HepG2 (cell line): ENCODE measurements around the gene MIA3. TPM values are rescaled to one million over a fixed set of nuclear protein-coding genes. Genes with fewer than 3 reads are reported as not detected.
A peak's percentile ranks its signal among the peaks of the same experiment; 100 is the strongest.

Experiments used
- EHMT2 ChIP-seq: fragments of 200-600 bp; sonication (generic); IDR thresholded peaks from 2 replicates; pipeline ENCODE4 v1.7.0; 2017; ENCODE audit warnings: antibody characterized with exemption, low read depth, low read length, borderline replicate concordance
- GFI1 ChIP-seq: sonication (generic); formaldehyde crosslinking; IDR thresholded peaks from 2 replicates; pipeline ENCODE4 v1.5.0; 2020; ENCODE audit warnings: missing genetic modification reagents, mild to moderate bottlenecking, borderline replicate concordance
- HMG20B ChIP-seq: conservative IDR thresholded peaks from 2 replicates; pipeline ENCODE4 v1.6.1; 2016; ENCODE audit warnings: missing genetic modification reagents, missing compliant biosample characterization
- MLX ChIP-seq: IDR thresholded peaks from 2 replicates; pipeline ENCODE4 v1.6.1; 2016
- NBN ChIP-seq: fragments of 450-650 bp; conservative IDR thresholded peaks from 2 replicates; pipeline ENCODE4 v1.6.1; 2017
- NFE2L2 ChIP-seq: fragments of 150-350 bp; IDR thresholded peaks from 2 replicates; pipeline ENCODE4 v1.6.1; 2014; ENCODE audit warnings: low read length
- NFYC ChIP-seq: IDR thresholded peaks from 2 replicates; pipeline ENCODE4 v1.6.1; 2016; ENCODE audit warnings: missing genetic modification reagents, missing compliant biosample characterization
- PHF20 ChIP-seq: sonication (generic); formaldehyde crosslinking; IDR thresholded peaks from 2 replicates; pipeline ENCODE4 v1.5.0; 2020; ENCODE audit warnings: mild to moderate bottlenecking, missing genetic modification reagents
- SALL1 ChIP-seq: sonication (generic); formaldehyde crosslinking; IDR thresholded peaks from 2 replicates; pipeline ENCODE4 v1.8.0; 2022; ENCODE audit warnings: mild to moderate bottlenecking, missing genetic modification reagents
- SMYD3 ChIP-seq: sonication (generic); formaldehyde crosslinking; IDR thresholded peaks from 2 replicates; pipeline ENCODE4 v1.8.1; 2023; ENCODE audit warnings: mild to moderate bottlenecking, missing genetic modification reagents
- SOX6 ChIP-seq, 2 experiments: fragments of 450-650 bp in 1 of 2; sonication (generic) in 1 of 2; formaldehyde crosslinking in 1 of 2; IDR thresholded peaks; 2 replicates each; pipeline versions ENCODE4 v1.4.0 to v1.6.1; 2017 to 2020; ENCODE audit warnings: antibody characterized with exemption in 1 of 2, mild to moderate bottlenecking in 1 of 2, missing genetic modification reagents in 1 of 2
- SUZ12 ChIP-seq: fragments of 150-350 bp; IDR thresholded peaks from 2 replicates; pipeline ENCODE4 v1.6.1; 2014; ENCODE audit warnings: low read depth, low read length
- TCF12 ChIP-seq, 2 experiments: fragments of 450-650 bp in 1 of 2; sonication (generic) in 1 of 2; formaldehyde crosslinking in 1 of 2; IDR thresholded peaks; 2 replicates each; pipeline versions ENCODE4 v1.6.1 to v1.8.0; 2017 to 2022; ENCODE audit warnings: antibody characterized with exemption in 1 of 2, mild to moderate bottlenecking in 1 of 2, missing genetic modification reagents in 1 of 2, moderate library complexity in 1 of 2
- ZFP62 ChIP-seq: sonication (generic); formaldehyde crosslinking; IDR thresholded peaks from 2 replicates; pipeline ENCODE4 v1.4.0; 2020; ENCODE audit warnings: missing genetic modification reagents
- ZNF235 ChIP-seq: sonication (generic); formaldehyde crosslinking; IDR thresholded peaks from 2 replicates; pipeline ENCODE4 v1.8.1; 2023; ENCODE audit warnings: mild to moderate bottlenecking, missing genetic modification reagents, borderline replicate concordance
- ZNF260 ChIP-seq: sonication (generic); formaldehyde crosslinking; IDR thresholded peaks from 2 replicates; pipeline ENCODE4 v1.4.0; 2020; ENCODE audit warnings: missing genetic modification reagents, low read depth, mild to moderate bottlenecking, borderline replicate concordance
- ZNF558 ChIP-seq: sonication (generic); formaldehyde crosslinking; IDR thresholded peaks from 2 replicates; pipeline ENCODE4 v1.9.0; 2022; ENCODE audit warnings: mild to moderate bottlenecking, missing genetic modification reagents, borderline replicate concordance
- ZNF615 ChIP-seq: sonication (generic); formaldehyde crosslinking; IDR thresholded peaks from 2 replicates; pipeline ENCODE4 v1.5.0; 2020; ENCODE audit warnings: mild to moderate bottlenecking, missing genetic modification reagents, borderline replicate concordance
- ZNF777 ChIP-seq: sonication (generic); formaldehyde crosslinking; IDR thresholded peaks from 2 replicates; pipeline ENCODE4 v1.4.0; 2020; ENCODE audit warnings: missing genetic modification reagents
- ZNF879 ChIP-seq: sonication (generic); formaldehyde crosslinking; IDR thresholded peaks from 2 replicates; pipeline ENCODE4 v1.8.1; 2023; ENCODE audit warnings: missing genetic modification reagents
- polyA plus RNA-seq, 8 experiments: library from polyadenylated mRNA; depleted of rRNA in 3 of 8; stranded (reverse) in 7 of 8; unstranded in 1 of 8; fragments of >200 nt; fragmentation: Illumina TruSeq in 4 of 8; extraction: Trizol in 4 of 8; gene quantifications; 2 replicates each; pipeline versions ENCODE4 v1.2.1 to v1.2.3, GENCODE V29; 2011 to 2016; ENCODE audit warnings: low read depth in 4 of 8, missing spikeins in 1 of 8, mixed read lengths in 1 of 8; ENCODE audit not compliant: insufficient read depth in 1 of 8
- total RNA-seq, 5 experiments: library from RNA; depleted of rRNA; stranded (reverse); fragments of >200 nt; fragmentation: Illumina TruSeq; extraction: Trizol; gene quantifications; 2 replicates each; pipeline ENCODE4 v1.2.3, GENCODE V29; 2016; ENCODE audit warnings: low read depth in 1 of 5
- TF ChIP-seq, protein P1 (sequence below): sonication (generic); formaldehyde crosslinking; IDR thresholded peaks from 2 replicates; pipeline ENCODE4 v1.5.0; 2020; ENCODE audit warnings: missing genetic modification reagents
- TF ChIP-seq, protein P2 (sequence below): sonication (generic); formaldehyde crosslinking; IDR thresholded peaks from 2 replicates; pipeline ENCODE4 v1.8.0; 2022; ENCODE audit warnings: mild to moderate bottlenecking, missing genetic modification reagents
- TF ChIP-seq, protein P3 (sequence below): sonication (generic); formaldehyde crosslinking; IDR thresholded peaks from 2 replicates; pipeline ENCODE4 v1.9.0; 2021; ENCODE audit warnings: missing genetic modification reagents, mild to moderate bottlenecking, borderline replicate concordance
- TF ChIP-seq, protein P4 (sequence below): IDR thresholded peaks from 2 replicates; pipeline ENCODE4 v1.6.1; 2016; ENCODE audit warnings: low read depth, control low read depth

Gene MIA3
- total and polyA plus RNA-seq, 2 of the 13 experiments (the other 11 are each of a cell fraction or from before 2014, with no cell fraction given) = 45.6 to 48.7 TPM

DNA sequence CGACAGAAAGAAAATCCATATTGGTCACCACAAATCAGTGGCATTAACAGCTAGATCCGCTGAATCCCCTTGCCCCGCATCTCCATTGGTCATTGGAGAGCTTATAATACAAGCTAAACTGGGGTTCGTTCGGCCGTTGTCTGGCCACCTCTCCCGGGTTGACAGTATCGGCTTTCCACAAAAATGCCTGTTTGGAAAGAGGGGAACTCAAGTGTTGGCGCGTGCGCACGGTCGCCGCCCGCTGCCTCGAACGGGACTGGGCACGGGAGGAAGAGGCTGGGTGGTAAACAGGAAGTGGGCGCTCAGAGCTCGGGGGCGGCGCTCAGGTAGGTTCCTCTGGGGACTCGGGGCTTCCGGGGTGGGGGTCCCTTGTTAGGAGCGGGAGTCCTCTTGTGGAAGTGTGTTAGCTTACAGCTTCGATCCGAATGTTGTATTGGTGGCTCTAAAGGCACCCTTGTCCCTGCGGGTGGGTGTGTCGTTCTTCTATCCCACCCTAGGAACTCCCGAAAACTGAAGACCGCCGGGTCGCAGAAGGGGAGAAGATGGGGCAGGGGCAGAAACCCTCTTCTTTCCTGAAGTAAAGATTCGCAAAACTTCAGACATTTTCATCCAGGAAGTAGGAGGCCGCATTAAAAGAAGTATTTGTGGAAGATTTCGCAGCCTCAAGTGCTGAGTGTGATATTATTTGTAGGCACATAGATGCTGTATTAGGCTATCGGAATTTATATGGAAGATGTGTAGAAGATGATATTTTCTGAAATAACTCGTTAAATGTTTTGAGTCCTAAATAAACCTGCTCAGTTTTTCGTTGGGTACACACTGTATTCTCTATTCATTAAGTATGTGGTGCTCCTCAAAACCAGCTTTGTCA is 95.4 kb downstream of the MIA3 start (continued):
- TF ChIP-seq EHMT2 (no peak), MLX (no peak), ZNF879 (CRISPR knock-in tag) (no peak), ZNF260 (CRISPR knock-in tag) (no peak), PHF20 (CRISPR knock-in tag) (peak; percentile 77), SALL1 (CRISPR knock-in tag) (peak; percentile 76), ZNF777 (no peak), GFI1 (CRISPR knock-in tag) (no peak), SUZ12 (no peak), SMYD3 (CRISPR knock-in tag) (no peak), NFYC (CRISPR knock-in tag) (0 out of 2 replicates have a peak, but pooled peaks have one; percentile 27), ZNF558 (CRISPR knock-in tag) (0 out of 2 replicates have a peak, but pooled peaks have one; percentile 21), ZNF235 (CRISPR knock-in tag) (no peak), SOX6 (IDR thresholded peaks at IDR 0.05) (no peak), SOX6 (CRISPR knock-in tag; IDR thresholded peaks at IDR 0.05) (peak; percentile 27; the same call in 1 of the 2 replicates), TCF12 (IDR thresholded peaks at IDR 0.05) (no peak), TCF12 (CRISPR knock-in tag; IDR thresholded peaks at IDR 0.05) (peak; percentile 14; the same call in 1 of the 2 replicates), HMG20B (CRISPR knock-in tag) (no peak), ZNF615 (no peak), NFE2L2 (no peak), NBN (no peak), ZFP62 (CRISPR knock-in tag) (no peak)
- TF ChIP-seq, protein P1, sequence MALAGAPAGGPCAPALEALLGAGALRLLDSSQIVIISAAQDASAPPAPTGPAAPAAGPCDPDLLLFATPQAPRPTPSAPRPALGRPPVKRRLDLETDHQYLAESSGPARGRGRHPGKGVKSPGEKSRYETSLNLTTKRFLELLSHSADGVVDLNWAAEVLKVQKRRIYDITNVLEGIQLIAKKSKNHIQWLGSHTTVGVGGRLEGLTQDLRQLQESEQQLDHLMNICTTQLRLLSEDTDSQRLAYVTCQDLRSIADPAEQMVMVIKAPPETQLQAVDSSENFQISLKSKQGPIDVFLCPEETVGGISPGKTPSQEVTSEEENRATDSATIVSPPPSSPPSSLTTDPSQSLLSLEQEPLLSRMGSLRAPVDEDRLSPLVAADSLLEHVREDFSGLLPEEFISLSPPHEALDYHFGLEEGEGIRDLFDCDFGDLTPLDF (CRISPR knock-in tag) = no peak
- TF ChIP-seq, protein P2, sequence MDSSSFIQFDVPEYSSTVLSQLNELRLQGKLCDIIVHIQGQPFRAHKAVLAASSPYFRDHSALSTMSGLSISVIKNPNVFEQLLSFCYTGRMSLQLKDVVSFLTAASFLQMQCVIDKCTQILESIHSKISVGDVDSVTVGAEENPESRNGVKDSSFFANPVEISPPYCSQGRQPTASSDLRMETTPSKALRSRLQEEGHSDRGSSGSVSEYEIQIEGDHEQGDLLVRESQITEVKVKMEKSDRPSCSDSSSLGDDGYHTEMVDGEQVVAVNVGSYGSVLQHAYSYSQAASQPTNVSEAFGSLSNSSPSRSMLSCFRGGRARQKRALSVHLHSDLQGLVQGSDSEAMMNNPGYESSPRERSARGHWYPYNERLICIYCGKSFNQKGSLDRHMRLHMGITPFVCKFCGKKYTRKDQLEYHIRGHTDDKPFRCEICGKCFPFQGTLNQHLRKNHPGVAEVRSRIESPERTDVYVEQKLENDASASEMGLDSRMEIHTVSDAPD = no peak
- TF ChIP-seq, protein P3, sequence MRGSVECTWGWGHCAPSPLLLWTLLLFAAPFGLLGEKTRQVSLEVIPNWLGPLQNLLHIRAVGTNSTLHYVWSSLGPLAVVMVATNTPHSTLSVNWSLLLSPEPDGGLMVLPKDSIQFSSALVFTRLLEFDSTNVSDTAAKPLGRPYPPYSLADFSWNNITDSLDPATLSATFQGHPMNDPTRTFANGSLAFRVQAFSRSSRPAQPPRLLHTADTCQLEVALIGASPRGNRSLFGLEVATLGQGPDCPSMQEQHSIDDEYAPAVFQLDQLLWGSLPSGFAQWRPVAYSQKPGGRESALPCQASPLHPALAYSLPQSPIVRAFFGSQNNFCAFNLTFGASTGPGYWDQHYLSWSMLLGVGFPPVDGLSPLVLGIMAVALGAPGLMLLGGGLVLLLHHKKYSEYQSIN = no peak
- TF ChIP-seq, protein P4, sequence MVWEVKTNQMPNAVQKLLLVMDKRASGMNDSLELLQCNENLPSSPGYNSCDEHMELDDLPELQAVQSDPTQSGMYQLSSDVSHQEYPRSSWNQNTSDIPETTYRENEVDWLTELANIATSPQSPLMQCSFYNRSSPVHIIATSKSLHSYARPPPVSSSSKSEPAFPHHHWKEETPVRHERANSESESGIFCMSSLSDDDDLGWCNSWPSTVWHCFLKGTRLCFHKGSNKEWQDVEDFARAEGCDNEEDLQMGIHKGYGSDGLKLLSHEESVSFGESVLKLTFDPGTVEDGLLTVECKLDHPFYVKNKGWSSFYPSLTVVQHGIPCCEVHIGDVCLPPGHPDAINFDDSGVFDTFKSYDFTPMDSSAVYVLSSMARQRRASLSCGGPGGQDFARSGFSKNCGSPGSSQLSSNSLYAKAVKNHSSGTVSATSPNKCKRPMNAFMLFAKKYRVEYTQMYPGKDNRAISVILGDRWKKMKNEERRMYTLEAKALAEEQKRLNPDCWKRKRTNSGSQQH (CRISPR knock-in tag) = 0 out of 2 replicates have a peak, but pooled peaks have one; percentile 21
